Stimulated activated naive B cell treated with anti-CD40 and anti-IgM and Interleukin-4, amounts not matched to agents 10 μg/mL and 1 μg/mL and 100 μg/mL, for 72 hours (primary cell): ENCODE results near the gene GGT6.

Experiments used
- ATAC-seq, 2 donors: fragments of 150-1000 bp; cut with Tn5 transposase; replicated peaks; 2 replicates each; pipeline ENCODE4 v1.10.0; 2021; ENCODE audit warnings: moderate library complexity in 1 of 2
- DNase-seq: peaks from one replicate; pipeline ENCODE4 v3.0.0; 2021
- H3K27ac Mint-ChIP-seq: one replicate; pipeline ENCODE4 v1.8.0; 2022; ENCODE audit warnings: mild to moderate bottlenecking, mixed read lengths
- H3K27me3 Mint-ChIP-seq, 2 donors: one replicate each; pipeline ENCODE4 v1.8.0; 2022; ENCODE audit warnings: mixed read lengths in 2 of 2
- H3K36me3 Mint-ChIP-seq, 2 donors: one replicate each; pipeline ENCODE4 v1.8.0; 2022; ENCODE audit warnings: mixed read lengths in 2 of 2, mild to moderate bottlenecking in 1 of 2
- H3K4me1 Mint-ChIP-seq, 2 donors: one replicate each; pipeline ENCODE4 v1.8.0; 2022; ENCODE audit warnings: mixed read lengths in 2 of 2, mild to moderate bottlenecking in 1 of 2
- H3K4me3 Mint-ChIP-seq, 2 donors: one replicate each; pipeline ENCODE4 v1.8.0; 2022; ENCODE audit warnings: mild to moderate bottlenecking in 2 of 2, mixed read lengths in 2 of 2, moderate library complexity in 1 of 2
- H3K9me3 Mint-ChIP-seq, 2 donors: one replicate each; pipeline ENCODE4 v1.8.0; 2022; ENCODE audit warnings: mixed read lengths in 2 of 2, mild to moderate bottlenecking in 1 of 2

GGT6 gene

DNA sequence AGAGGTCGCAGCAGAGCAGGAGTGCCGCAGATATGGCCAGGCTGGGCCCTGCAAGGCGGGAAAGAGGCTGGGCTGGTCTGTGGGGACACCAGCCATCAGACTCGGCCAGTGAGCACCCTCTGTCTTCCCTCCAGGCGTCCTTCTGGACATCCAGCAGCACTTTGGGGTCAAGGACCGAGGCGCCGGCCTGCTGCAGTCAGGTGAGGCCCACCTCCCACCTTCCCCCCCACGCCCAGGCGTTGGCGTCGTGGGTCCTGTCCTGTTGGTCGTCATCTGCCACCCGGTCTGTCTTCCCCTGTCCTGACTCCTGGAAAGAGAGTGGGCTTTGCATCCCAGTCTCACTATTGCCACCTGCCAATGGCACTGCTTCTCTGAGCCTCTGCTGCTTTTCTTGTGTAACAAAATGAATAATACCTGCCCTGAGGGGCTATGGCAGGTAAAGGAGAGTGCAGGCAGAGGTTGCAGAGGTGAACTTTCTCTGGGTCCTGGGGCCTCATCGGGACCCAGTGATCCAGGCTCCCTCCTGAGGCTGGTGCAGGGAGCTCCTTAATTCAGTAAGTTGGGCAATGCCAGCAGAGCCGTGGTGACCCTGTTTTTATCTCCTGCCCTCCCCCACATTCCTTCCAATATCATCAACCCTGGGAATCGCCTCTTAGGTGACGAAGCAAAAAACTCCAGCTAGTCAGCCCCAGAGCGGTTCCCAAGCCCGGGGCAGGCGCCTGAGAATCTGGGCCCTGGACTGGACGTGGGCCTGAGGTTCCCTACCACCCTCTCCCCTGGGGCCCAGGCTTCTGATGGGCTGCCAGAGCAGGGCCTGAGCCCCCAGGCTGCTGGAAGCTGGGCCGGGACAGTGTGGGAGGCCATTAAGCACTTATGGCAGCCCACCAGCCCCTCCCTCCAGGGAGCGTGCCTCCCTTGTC, 47.0 kb downstream of the GGT6 start:
- H3K9me3 Mint-ChIP-seq, result no peaks in the 10 kb centered on the region
- no peak overlapping the region for H3K4me3 Mint-ChIP-seq
- H3K27me3 Mint-ChIP-seq, result peaks cover 25 to 30% of the 10 kb centered on the region in 2 donors
- peaks cover 7 to 18% of the 10 kb centered on the region in 2 donors for H3K4me1 Mint-ChIP-seq
- no peaks in the 10 kb centered on the region for H3K36me3 Mint-ChIP-seq
- ATAC-seq (no peak), DNase-seq (no peak)
- H3K27ac Mint-ChIP-seq, result no peak overlapping the region

DNA sequence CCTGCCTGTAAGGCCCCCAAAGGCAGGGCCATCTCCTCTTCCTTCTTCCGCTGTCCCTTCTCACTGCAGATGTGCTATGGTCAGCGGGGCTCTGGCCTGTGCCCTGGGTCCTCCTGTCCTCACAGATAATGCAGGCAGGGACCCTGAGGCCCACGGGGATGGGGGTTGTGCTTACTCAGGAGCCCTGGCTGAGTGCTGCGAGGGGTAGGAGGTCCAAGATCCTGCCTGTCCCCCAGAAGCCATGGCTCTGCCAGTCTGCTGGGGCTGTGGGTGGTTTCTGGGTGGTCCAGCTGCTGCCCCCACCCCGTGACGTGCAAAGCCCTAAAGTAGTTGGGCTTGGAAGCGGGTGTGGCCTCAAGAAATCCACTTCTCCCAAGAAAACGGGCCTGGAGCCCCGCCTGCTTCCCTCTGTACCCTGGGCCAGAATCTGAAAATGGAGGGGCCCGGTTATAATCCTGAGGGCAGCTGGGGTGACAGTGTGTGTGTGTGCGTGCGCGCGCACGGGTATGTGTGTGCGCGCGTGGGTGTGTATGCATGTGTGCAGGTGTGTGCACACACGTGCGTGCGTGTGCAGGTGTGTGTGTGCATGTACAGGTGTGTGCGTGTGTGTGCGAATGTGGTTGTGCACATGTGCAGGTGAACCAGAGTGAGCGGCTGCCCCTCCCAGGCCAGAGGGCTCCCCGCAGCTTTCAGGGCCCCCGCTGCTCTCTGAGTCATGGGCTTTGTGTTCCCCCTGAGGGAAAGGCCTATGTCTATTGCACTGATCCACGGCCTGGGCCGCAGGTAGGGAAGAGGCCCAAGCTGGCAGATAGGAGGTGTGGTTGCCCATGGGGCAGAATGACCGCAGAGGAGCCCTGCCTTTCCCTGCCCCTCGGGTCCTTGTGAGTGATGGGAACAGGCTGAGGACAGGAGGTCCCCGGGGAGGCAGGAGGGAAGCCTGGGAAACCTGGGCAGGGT, 47.9 kb downstream of the GGT6 start:
- Mint-ChIP-seq H3K4me1 (peaks cover 7 to 18% of the 10 kb centered on the region in 2 donors), H3K27ac (no peak overlapping the region), H3K4me3 (no peak overlapping the region), H3K27me3 (peaks cover 34 to 40% of the 10 kb centered on the region in 2 donors), H3K9me3 (no peaks in the 10 kb centered on the region), H3K36me3 (no peaks in the 10 kb centered on the region)
- no peak for ATAC-seq
- no peak for DNase-seq

DNA sequence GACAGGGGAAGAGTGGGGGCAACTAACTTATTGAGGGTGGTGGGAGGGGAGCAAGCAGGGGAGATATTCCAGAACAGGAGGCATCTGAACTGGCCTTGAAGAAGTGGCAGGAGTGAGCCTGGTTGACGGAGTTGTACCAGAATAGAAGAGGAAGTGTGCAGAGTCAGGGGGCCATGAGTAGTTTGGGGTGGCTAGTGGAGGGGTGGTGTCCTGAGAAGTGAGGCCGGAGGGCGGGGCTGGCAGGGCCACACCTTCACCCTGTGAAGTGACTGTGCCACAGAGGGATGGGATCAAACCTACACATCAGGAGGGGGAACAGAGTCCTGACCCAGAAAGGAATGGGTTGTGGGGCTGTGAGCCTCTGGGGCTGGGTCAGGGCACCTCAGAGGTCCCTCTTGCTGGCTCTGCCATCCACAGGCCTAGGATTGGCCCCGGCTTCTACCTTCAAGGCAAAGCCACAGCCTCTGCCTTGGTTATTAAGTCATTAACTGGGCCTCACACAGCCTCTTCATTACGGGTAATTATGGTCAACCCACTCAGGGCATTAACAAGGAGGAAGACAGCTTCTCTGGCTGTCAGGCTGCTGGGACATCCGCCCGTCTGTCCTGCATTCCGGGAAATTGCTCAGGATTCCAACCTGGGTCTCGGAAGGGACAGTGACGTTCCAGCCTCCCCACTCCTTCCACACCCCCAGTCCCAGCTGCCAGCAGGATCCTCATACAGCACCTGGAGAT, 49.0 kb downstream of the GGT6 start:
- ATAC-seq (peak; percentile 45 to 59), DNase-seq (no peak)
- Mint-ChIP-seq H3K27me3 (peaks cover 35 to 40% of the 10 kb centered on the region in 2 donors), H3K36me3 (no peaks in the 10 kb centered on the region), H3K4me1 (peaks cover 7 to 18% of the 10 kb centered on the region in 2 donors), H3K4me3 (no peak overlapping the region), H3K9me3 (no peaks in the 10 kb centered on the region), H3K27ac (peak overlapping the region; percentile 63)

DNA sequence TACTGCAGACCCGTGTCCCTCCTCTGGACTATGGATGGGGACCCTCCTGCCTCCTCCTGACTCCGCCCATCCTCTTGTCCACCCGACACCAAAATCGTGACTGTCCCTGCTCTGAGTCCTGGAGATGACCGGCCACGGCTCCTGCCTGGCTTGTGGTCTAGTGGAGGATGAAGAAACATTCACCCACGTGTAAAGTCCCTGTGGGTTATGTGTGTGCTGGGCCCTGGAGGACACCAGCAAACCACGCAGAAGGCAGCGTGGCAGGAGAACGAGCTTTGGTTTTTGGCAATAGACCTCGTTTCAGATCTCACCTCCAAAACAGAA, 49.8 kb downstream of the GGT6 start:
- H3K27me3 Mint-ChIP-seq, result peaks cover 40 to 43% of the 10 kb centered on the region in 2 donors
- H3K4me3 Mint-ChIP-seq, result no peak overlapping the region
- H3K36me3 Mint-ChIP-seq, result no peaks in the 10 kb centered on the region
- H3K27ac Mint-ChIP-seq, result no peak overlapping the region
- no peak for ATAC-seq
- no peaks in the 10 kb centered on the region for H3K9me3 Mint-ChIP-seq
- H3K4me1 Mint-ChIP-seq, result peaks cover 7 to 18% of the 10 kb centered on the region in 2 donors
- DNase-seq, result no peak

DNA sequence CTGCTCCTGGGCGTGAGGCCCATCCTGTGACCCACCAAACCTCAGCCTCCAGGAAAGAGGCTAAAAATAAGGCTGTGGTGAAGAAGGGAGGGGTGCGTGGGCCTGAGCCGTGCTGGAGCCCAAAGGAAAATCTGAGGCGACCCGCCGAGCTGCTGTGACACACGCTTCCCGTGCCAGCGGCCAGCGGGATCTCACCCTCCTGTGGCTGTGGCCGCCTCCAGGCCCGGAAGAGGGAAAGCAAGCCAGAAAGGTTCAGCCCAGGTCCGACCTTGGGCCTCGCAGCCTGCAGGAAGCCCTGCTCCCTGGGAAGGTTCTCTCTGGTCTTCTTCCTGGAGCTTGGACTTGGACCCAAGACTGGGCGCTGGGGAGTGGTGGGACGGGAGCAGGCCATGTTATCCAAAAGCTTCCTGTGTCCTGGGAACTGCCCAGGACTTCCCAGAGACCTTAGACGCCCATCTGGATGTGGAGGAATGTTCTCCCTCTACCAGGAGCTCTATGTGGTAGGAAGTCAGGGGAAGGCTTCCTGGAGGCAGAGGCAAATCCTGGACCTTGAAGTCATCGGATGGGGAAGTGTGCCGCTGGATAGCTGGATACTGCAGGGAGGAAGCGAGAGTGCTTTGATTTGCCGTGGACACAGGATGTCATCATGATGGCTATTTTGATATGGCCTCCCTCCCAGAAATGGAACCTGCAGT, 50.3 kb downstream of the GGT6 start:
- ATAC-seq (no peak), DNase-seq (no peak)
- Mint-ChIP-seq H3K27me3 (peaks cover 45 to 48% of the 10 kb centered on the region in 2 donors), H3K27ac (no peak overlapping the region), H3K9me3 (no peaks in the 10 kb centered on the region), H3K4me1 (peaks cover 7 to 18% of the 10 kb centered on the region in 2 donors), H3K4me3 (no peak overlapping the region), H3K36me3 (no peaks in the 10 kb centered on the region)

DNA sequence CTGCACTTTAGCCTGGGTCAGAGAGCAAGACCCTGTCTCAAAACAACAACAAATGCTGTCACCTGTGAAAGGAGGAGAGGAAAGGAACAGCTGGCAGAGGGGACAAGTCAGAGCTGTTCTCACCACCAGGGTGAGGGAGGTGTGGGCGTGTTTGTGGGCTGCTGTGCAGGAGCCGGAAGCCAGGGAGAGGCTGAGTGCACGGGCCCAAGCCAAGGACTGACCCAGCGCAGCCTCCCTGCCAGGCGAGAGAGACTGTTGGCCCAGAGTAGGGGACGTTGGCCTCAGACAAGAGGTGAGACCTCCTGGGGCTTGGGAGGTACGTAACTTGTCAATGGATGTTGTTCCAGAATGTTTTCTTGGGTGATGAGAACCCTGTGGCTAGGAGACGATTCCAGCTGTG, 51.0 kb downstream of the GGT6 start:
- Mint-ChIP-seq H3K4me3 (no peak overlapping the region), H3K27ac (no peak overlapping the region), H3K4me1 (peaks cover 7 to 19% of the 10 kb centered on the region in 2 donors), H3K27me3 (peaks cover 51 to 55% of the 10 kb centered on the region in 2 donors), H3K36me3 (no peaks in the 10 kb centered on the region), H3K9me3 (no peaks in the 10 kb centered on the region)
- peak; percentile 54 to 58 for ATAC-seq
- DNase-seq, result no peak

DNA sequence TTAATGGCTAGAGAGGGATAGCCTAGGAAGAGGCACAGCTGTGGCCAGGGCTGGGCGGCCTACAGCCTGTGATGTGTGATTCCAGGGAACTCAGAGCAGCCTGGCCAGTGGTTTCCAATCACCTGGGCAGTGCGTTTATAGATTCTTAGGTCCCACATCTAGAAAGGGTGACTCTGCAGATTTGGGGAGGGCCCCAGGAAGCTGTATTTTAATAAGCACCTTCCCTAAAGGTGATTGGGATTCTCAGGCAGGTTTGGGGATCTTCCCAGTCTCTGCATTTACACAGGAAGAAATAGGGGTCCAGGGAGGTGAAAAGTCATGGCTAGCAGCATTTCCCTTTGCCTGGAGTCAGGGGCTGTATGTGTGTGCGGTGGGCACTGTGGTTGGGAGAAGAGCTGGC, 52.2 kb downstream of the GGT6 start:
- Mint-ChIP-seq H3K27ac (no peak overlapping the region), H3K4me1 (peaks cover 7 to 23% of the 10 kb centered on the region in 2 donors), H3K9me3 (no peaks in the 10 kb centered on the region), H3K27me3 (peaks cover 63 to 67% of the 10 kb centered on the region in 2 donors), H3K4me3 (no peak overlapping the region), H3K36me3 (no peaks in the 10 kb centered on the region)
- ATAC-seq, result no peak
- no peak for DNase-seq

DNA sequence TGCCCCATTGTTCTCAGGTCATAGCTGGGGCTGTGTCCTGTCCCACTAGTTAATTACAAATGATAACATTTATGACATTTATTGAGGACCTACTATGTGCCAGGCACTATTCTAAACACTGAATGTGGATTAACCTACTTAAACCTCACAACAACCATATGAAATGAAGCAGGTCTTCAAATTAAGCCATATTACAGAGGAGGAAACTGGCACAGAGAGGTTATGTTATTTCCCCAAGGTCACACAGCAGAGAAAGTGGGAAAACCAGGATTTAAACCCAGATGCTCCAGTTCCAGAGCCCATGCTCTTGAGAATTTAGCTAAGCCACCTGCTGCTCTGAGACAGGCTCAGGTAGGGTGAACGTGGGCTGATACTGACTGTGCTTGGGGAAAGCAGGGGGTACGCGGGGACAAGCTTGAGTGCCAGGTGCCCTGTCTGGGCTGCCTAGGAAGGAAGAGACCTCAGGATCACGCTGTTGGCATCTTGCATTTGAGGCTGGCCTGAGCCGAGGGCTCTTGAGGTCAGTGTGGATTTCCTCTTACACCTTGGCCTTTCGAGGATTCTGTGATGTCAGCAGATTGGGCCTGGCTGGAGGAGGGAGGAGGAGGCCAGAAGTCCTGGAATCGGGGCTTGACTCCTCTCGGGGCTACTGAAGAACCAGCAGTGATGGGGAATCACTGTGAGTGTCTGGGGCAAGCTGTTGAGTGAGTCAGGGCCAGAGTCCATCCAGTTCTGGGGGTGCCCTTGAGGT, 52.8 kb downstream of the GGT6 start:
- ATAC-seq, result no peak

More for the DNA sequence above, 52.8 kb downstream of the GGT6 start:
- H3K36me3 Mint-ChIP-seq, result no peaks in the 10 kb centered on the region
- H3K27ac Mint-ChIP-seq, result no peak overlapping the region
- no peaks in the 10 kb centered on the region for H3K9me3 Mint-ChIP-seq
- H3K4me1 Mint-ChIP-seq, result peaks cover 7 to 23% of the 10 kb centered on the region in 2 donors
- no peak overlapping the region for H3K4me3 Mint-ChIP-seq
- no peak for DNase-seq
- H3K27me3 Mint-ChIP-seq, result peaks cover 69 to 73% of the 10 kb centered on the region in 2 donors
